H1 (cell line): Measurements from ENCODE around the gene LHFPL2. TPM values are rescaled to one million over a fixed set of nuclear protein-coding genes. Genes with fewer than 3 reads are reported as not detected.

Experiments
- CBX8 ChIP-seq: fragments of 300-800, 300-1000 bp; sonication (generic); IDR thresholded peaks from 2 replicates; pipeline ENCODE4 v1.7.1; 2016; ENCODE audit warnings: low read depth, low read length, borderline replicate concordance
- EGR1 ChIP-seq: IDR thresholded peaks from 2 replicates; pipeline ENCODE4 v1.6.1; 2011; ENCODE audit warnings: low read depth, low read length, borderline replicate concordance
- EP300 ChIP-seq, 2 experiments: IDR thresholded peaks; 1 replicate in 1 of 2; 2 replicates in 1 of 2; pipeline ENCODE4 v1.6.1; 2011 to 2012; ENCODE audit warnings: low read depth in 2 of 2, low read length in 2 of 2, mild to moderate bottlenecking in 2 of 2, borderline replicate concordance in 1 of 2, inconsistent platforms in 1 of 2, moderate library complexity in 1 of 2
- NRF1 ChIP-seq: IDR thresholded peaks from 2 replicates; pipeline ENCODE4 v1.6.1; 2011; ENCODE audit warnings: mild to moderate bottlenecking, low read depth, low read length, improper control_type of control experiment
- POU5F1 ChIP-seq: IDR thresholded peaks from 2 replicates; pipeline ENCODE4 v1.6.1; 2011; ENCODE audit warnings: low read depth, mild to moderate bottlenecking, low read length, moderate library complexity
- RXRA ChIP-seq: IDR thresholded peaks from 2 replicates; pipeline ENCODE4 v1.6.1; 2011; ENCODE audit warnings: low read depth, mild to moderate bottlenecking, low read length, moderate library complexity; ENCODE audit not compliant: insufficient read depth
- SAP30 ChIP-seq: fragments of 300-600 bp; sonication (generic); IDR thresholded peaks from 2 replicates; pipeline ENCODE4 v1.7.1; 2012; ENCODE audit warnings: low read length, moderate library complexity, mild to moderate bottlenecking, inconsistent platforms; ENCODE audit not compliant: insufficient read depth, insufficient replicate concordance
- YY1 ChIP-seq: IDR thresholded peaks from 2 replicates; pipeline ENCODE4 v1.6.1; 2011; ENCODE audit warnings: low read depth, mild to moderate bottlenecking, low read length
- polyA plus RNA-seq, 7 experiments: library from polyadenylated mRNA; depleted of rRNA in 3 of 7; stranded (reverse) in 5 of 7; unstranded in 2 of 7; fragments of >200 nt in 5 of 7; fragments of 200-250 nt in 2 of 7; gene quantifications; 1 replicate in 5 of 7; 2 replicates in 1 of 7; 4 replicates in 1 of 7; pipeline versions ENCODE4 v1.2.1 to v1.2.3, GENCODE V29; 2011 to 2013; ENCODE audit warnings: missing spikeins in 2 of 7, mixed read lengths in 2 of 7
- total RNA-seq: library from RNA; stranded (reverse); fragmentation: NEBNext Ultra II Directional; extraction: Animal tissue kit (Norgen Biotek cat#: 25700); gene quantifications from 2 replicates; pipeline ENCODE4 v1.2.1, GENCODE V29; 2021
- TF ChIP-seq, protein P1 (sequence below): IDR thresholded peaks from 2 replicates; pipeline ENCODE4 v1.6.1; 2011; ENCODE audit warnings: low read length, improper control_type of control experiment
- TF ChIP-seq, protein P2 (sequence below): IDR thresholded peaks from 2 replicates; pipeline ENCODE4 v1.6.1; 2012; ENCODE audit warnings: inconsistent platforms

Gene LHFPL2
- total and polyA plus RNA-seq, 2 of the 8 experiments (the other 6 are each of a cell fraction or from before 2014, with no cell fraction given) = 9.6 to 43.0 TPM

DNA sequence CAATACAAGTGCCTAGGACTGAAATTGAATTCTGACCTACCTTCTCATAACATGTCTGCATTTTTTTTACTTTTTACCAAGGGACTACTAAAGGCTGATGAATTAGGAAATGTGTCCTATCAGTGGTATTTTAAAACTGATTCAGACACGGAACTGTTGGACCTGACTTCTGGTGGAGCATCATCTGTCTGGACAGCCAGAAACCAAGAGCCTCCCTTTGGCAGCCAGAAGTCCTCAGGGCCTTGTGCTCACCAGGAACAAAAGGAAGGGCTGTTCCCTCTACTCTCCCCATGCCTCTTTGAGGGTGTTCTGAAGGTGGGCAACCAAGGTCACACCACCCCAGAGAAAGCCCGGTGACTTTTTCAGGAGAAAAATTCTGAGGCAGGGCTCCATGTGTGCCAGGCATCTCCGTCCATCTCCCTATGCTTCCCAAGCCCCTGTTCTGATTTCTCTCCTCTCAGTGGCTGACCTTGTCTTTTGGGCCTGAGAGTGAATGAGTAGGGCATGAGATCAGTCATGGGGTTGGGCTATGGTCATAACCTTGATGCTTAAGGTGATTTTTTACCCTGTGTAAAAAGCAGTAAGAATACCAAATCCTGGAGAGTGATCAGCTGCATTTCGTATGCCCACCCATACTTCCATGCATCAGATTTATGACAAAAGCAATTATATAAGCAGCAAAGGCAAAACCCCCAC lies 144.5 kb downstream of the LHFPL2 start (continued):
- TF ChIP-seq, protein P1, sequence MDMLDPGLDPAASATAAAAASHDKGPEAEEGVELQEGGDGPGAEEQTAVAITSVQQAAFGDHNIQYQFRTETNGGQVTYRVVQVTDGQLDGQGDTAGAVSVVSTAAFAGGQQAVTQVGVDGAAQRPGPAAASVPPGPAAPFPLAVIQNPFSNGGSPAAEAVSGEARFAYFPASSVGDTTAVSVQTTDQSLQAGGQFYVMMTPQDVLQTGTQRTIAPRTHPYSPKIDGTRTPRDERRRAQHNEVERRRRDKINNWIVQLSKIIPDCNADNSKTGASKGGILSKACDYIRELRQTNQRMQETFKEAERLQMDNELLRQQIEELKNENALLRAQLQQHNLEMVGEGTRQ = no peak
- no peak for TF ChIP-seq EP300 (IDR thresholded peaks at IDR 0.05; ENCODE audit: borderline replicate concordance in 1 of 2, low read depth in 2 of 2, low read length in 2 of 2)
- no peak for TF ChIP-seq CBX8
- TF ChIP-seq SAP30 = no peak
- TF ChIP-seq NRF1 = no peak
- no peak for TF ChIP-seq POU5F1
- no peak for TF ChIP-seq EGR1
- no peak for TF ChIP-seq RXRA
- no peak for TF ChIP-seq YY1
- TF ChIP-seq, protein P2, sequence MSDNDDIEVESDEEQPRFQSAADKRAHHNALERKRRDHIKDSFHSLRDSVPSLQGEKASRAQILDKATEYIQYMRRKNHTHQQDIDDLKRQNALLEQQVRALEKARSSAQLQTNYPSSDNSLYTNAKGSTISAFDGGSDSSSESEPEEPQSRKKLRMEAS = no peak
